AG09319 (cell line): Measurements from ENCODE around the gene JAM2.

Source experiments
- DNase-seq: peaks from one replicate; pipeline ENCODE4 v3.0.0-alpha.2; 2010; ENCODE audit warnings: low read depth; ENCODE audit errors: extremely low read depth
- TF ChIP-seq, protein P1 (sequence below): IDR thresholded peaks from 2 replicates; pipeline ENCODE4 v1.5.1; 2011; ENCODE audit warnings: low read depth, mild to moderate bottlenecking, inconsistent platforms, low read length, moderate library complexity

Gene JAM2

DNA sequence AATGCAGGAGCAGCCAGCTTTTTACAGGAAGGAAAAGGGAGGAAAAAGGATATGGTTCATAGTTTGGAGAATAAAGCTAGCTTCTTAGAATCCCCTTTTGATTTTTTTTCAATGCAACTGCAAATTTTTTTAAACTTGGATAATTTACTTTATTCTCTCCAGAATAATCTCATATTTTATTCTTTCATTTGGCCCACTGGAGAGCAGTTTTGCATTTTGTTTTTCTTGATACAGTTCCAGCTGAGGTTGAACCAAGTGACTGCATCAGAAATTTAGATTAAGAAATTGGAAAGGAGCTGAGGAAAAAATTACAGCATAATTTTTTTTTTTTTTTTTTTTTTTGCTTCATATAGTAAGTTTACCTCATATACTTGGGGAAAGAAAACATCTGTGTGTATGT, 118.5 kb downstream of the JAM2 start:
- TF ChIP-seq, protein P1, sequence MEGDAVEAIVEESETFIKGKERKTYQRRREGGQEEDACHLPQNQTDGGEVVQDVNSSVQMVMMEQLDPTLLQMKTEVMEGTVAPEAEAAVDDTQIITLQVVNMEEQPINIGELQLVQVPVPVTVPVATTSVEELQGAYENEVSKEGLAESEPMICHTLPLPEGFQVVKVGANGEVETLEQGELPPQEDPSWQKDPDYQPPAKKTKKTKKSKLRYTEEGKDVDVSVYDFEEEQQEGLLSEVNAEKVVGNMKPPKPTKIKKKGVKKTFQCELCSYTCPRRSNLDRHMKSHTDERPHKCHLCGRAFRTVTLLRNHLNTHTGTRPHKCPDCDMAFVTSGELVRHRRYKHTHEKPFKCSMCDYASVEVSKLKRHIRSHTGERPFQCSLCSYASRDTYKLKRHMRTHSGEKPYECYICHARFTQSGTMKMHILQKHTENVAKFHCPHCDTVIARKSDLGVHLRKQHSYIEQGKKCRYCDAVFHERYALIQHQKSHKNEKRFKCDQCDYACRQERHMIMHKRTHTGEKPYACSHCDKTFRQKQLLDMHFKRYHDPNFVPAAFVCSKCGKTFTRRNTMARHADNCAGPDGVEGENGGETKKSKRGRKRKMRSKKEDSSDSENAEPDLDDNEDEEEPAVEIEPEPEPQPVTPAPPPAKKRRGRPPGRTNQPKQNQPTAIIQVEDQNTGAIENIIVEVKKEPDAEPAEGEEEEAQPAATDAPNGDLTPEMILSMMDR, result no peak
- DNase-seq, result no peak

DNA sequence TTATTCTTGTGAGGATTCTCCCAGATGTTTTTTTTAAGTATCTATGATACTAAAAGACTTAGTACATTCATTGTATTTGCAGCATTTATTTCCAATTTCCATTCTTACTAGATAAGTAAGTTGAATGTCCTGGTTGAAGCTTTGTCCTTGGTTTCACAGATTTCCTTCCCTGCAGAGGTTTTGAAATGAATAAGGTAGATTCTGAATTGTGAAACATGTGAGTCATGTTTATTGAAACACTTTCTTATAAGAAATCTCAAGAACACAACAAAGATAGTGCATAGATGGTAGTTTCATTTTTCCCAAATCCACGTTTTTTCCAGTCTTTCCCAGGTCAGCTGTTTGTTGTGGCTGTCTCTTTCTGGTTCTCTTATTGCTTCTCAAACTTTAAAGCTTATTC, 120.5 kb downstream of the JAM2 start:
- DNase-seq, result no peak
- TF ChIP-seq, protein P1, result no peak

GRCh38 chr21:25760061-25760460, 121.0 kb downstream of the JAM2 start:
- TF ChIP-seq, protein P1, result no peak
- DNase-seq, result no peak

GRCh38 chr21:25760677-25761076, 121.6 kb downstream of the JAM2 start:
- DNase-seq, result no peak
- TF ChIP-seq, protein P1, result no peak

DNA sequence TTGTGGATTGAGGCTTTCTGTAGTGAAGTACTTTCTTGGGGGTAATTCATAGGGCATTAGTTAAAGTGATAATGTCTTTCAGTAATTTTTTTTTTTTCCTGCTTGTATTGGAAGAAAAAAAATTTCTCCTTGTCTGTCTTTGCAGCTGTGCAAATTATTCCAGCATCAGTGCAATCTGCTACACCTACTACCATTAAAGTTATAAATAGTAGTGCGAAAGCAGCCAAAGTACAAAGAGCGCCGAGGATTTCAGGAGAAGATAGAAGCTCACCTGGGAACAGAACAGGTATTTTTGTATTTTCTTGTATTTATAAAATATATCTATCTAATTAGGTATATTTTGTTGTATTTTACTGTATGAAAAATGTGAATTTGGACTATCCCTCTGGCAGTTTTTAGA, 125.0 kb downstream of the JAM2 start:
- DNase-seq, result no peak
- TF ChIP-seq, protein P1, result no peak
